ENCODE results near the gene MINDY3. TPM values are rescaled to one million over a fixed set of nuclear protein-coding genes. Genes with fewer than 3 reads are reported as not detected.

MINDY3 gene
- total RNA-seq, 1 donor from 2014 or later, result 28.6 TPM

GRCh38 chr10:15804109-15804508 lies 56.2 kb downstream of the MINDY3 start:
- Mint-ChIP-seq H3K9me3 (peaks cover 16% of the 10 kb centered on the region), H3K36me3 (peaks cover 27% of the 10 kb centered on the region), H3K27me3 (ENCODE audit: low read depth) (no peaks in the 10 kb centered on the region), H3K27ac (no peak overlapping the region), H3K4me3 (no peak overlapping the region), H3K4me1 (peaks cover 6% of the 10 kb centered on the region)
- no peak for DNase-seq (ENCODE audit: low spot score in 2 of 2, unreplicated experiment in 2 of 2)
- TF ChIP-seq, protein P1, sequence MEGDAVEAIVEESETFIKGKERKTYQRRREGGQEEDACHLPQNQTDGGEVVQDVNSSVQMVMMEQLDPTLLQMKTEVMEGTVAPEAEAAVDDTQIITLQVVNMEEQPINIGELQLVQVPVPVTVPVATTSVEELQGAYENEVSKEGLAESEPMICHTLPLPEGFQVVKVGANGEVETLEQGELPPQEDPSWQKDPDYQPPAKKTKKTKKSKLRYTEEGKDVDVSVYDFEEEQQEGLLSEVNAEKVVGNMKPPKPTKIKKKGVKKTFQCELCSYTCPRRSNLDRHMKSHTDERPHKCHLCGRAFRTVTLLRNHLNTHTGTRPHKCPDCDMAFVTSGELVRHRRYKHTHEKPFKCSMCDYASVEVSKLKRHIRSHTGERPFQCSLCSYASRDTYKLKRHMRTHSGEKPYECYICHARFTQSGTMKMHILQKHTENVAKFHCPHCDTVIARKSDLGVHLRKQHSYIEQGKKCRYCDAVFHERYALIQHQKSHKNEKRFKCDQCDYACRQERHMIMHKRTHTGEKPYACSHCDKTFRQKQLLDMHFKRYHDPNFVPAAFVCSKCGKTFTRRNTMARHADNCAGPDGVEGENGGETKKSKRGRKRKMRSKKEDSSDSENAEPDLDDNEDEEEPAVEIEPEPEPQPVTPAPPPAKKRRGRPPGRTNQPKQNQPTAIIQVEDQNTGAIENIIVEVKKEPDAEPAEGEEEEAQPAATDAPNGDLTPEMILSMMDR (IDR thresholded peaks at IDR 0.05; ENCODE audit: unreplicated experiment), result no peak

GRCh38 chr10:15802375-15802949 lies 57.8 kb downstream of the MINDY3 start:
- TF ChIP-seq, protein P1 (IDR thresholded peaks at IDR 0.05; ENCODE audit: unreplicated experiment), result no peak
- DNase-seq (ENCODE audit: low spot score in 2 of 2, unreplicated experiment in 2 of 2), result no peak
- peaks cover 27% of the 10 kb centered on the region for H3K36me3 Mint-ChIP-seq
- H3K27me3 Mint-ChIP-seq (ENCODE audit: low read depth), result no peaks in the 10 kb centered on the region
- H3K27ac Mint-ChIP-seq, result no peak overlapping the region
- no peak overlapping the region for H3K4me3 Mint-ChIP-seq
- peaks cover 16% of the 10 kb centered on the region for H3K9me3 Mint-ChIP-seq
- H3K4me1 Mint-ChIP-seq, result peaks cover 6% of the 10 kb centered on the region

- H3K36me3 Mint-ChIP-seq, result peaks cover 26% of the 10 kb centered on the region
- H3K9me3 Mint-ChIP-seq, result peaks cover 16% of the 10 kb centered on the region
Measured at GRCh38 chr10:15801641-15802040, 58.7 kb downstream of the MINDY3 start.

GRCh38 chr10:15801147-15801546 lies 59.2 kb downstream of the MINDY3 start:
- peaks cover 16% of the 10 kb centered on the region for H3K9me3 Mint-ChIP-seq
- H3K27me3 Mint-ChIP-seq (ENCODE audit: low read depth), result no peaks in the 10 kb centered on the region
- TF ChIP-seq, protein P1 (IDR thresholded peaks at IDR 0.05; ENCODE audit: unreplicated experiment), result no peak
- H3K36me3 Mint-ChIP-seq, result peaks cover 26% of the 10 kb centered on the region
- H3K27ac Mint-ChIP-seq, result no peak overlapping the region
- DNase-seq (ENCODE audit: low spot score in 2 of 2, unreplicated experiment in 2 of 2), result no peak
- peaks cover 15% of the 10 kb centered on the region for H3K4me1 Mint-ChIP-seq
- H3K4me3 Mint-ChIP-seq, result no peak overlapping the region

More at GRCh38 chr10:15801641-15802040, 58.7 kb downstream of the MINDY3 start:
- no peaks in the 10 kb centered on the region for H3K27me3 Mint-ChIP-seq (ENCODE audit: low read depth)
- H3K4me3 Mint-ChIP-seq, result no peak overlapping the region
- no peak for DNase-seq (ENCODE audit: low spot score in 2 of 2, unreplicated experiment in 2 of 2)
- no peak overlapping the region for H3K27ac Mint-ChIP-seq
- TF ChIP-seq, protein P1 (IDR thresholded peaks at IDR 0.05; ENCODE audit: unreplicated experiment), result no peak
- H3K4me1 Mint-ChIP-seq, result peaks cover 13% of the 10 kb centered on the region

DNA sequence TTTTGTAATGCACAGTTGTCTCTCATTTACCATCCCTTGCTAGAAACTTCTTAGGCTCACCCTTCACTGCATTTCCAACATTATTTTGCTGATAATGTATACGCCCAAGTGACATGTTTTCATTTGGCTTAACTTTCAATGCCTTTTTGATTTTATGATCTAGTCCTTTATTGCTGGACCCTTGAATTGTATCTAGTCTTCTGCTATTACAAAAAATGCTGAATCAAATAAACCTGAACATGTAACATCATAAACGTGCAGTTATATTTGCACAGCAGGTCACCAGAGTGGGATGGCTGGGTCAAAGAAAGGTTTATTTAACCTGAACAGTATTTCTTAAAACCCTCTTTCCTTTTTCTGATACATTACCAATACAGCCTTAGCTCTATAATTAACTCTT lies 63.0 kb downstream of the MINDY3 start:
- H3K36me3 Mint-ChIP-seq, result peaks cover 31% of the 10 kb centered on the region
- no peaks in the 10 kb centered on the region for H3K27me3 Mint-ChIP-seq (ENCODE audit: low read depth)
- no peak overlapping the region for H3K27ac Mint-ChIP-seq
- H3K4me3 Mint-ChIP-seq, result no peak overlapping the region
- H3K4me1 Mint-ChIP-seq, result peaks cover 14% of the 10 kb centered on the region
- peaks cover 16% of the 10 kb centered on the region for H3K9me3 Mint-ChIP-seq
- TF ChIP-seq, protein P1 (IDR thresholded peaks at IDR 0.05; ENCODE audit: unreplicated experiment), result no peak
- no peak for DNase-seq (ENCODE audit: low spot score in 2 of 2, unreplicated experiment in 2 of 2)
